Stimulated activated CD4-positive, alpha-beta T cell treated with anti-CD3 and anti-CD28 coated beads, TNF-alpha, amount 100 ng/mL, for 48 hours (primary cell): ENCODE data around the gene GDF11.

Source experiments
- DNase-seq, 3 donors: peaks; one replicate each; pipeline ENCODE4 v3.0.0-alpha.2; 2020; ENCODE audit warnings: low read depth in 3 of 3

Gene GDF11

GRCh38 chr12:55742719-55743405, at the start of gene GDF11:
GDF11 (plus strand) TSS chr12:55743122; CDS start chr12:55743317, 195 bp downstream.
- DNase-seq = peak; percentile 52 to 72 (median 54)

DNA sequence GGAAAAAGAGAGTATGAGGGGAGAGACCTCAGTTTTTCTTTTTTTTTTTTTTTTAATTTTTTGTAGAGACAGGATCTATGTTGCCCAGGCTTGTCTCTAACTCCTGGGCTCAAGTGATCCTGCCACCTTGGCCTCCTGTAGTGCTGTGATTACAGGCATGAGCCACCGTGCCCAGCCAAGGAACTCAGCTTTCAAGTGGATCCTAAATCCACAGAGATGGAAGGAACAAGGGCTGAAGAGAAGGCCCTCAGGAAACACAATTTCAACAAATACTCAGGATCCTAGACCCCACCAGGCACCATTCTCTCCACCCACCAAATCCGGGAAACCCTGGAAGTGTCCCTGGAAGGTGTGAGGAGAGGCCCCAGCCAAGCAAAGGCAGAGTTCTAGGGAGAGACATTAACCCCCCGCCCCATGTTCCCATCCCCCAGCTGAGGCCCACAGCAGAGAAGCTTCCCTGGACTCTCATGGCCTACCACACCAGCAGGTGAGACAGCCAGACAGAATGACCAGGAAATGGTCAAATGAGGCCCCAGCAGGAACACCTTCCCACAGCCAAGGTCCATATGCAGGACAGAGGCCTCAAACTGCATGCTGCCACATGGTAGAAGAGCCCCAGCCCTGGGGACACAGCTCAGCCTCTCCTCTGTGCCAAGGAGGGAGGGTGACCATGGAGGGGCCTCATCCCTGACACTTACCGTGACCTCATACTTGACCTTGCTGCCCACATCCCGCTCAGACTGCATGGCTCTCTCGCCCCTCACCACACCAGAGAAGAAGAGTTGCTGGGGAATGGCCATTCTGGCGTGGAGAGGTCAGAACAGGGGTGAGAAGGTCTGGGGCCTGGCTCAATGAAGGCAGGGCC, 49.4 kb upstream of the GDF11 start:
- no peak for DNase-seq

GRCh38 chr12:55694188-55694515, 48.8 kb upstream of the GDF11 start:
- DNase-seq = no peak

DNA sequence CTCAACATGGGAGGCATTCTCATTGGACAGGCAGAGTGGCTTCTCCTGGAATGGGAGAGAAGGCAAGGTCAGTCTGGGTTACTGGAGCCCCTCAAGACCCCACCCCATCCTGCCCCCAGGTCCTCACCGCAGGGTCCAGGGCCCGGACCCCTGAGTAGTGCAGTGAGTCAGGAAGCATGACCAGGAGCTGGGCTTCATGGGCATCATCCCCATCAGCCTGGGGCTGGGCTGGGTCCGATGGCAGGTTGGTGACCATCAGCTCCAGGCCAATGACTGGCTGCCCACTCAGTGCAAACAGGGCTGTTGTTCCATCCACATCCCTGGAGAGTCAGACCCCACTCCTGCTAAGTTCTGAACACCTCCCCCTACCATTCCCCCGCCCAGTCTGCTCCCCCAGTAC, 48.3 kb upstream of the GDF11 start:
- DNase-seq = no peak

DNA sequence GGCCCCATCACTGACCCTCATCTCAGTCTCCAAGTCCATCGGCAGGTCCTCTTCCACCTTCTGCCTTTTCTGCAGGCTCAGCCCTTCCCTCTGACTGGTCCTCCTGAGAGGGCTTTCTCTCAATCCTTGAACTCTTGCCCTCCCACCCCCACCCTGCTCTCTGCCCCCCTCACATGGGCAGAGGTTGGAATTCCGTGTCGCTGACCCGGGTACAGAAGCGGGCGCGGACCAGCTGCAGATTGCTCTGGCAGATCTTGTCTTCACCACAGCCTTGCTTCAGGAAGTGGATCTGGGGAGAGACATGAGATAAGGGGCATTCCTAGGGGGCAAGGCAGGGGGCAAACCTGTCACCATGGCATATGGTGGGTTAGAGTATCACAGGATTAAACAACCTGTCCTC, 47.6 kb upstream of the GDF11 start:
- DNase-seq = no peak

GRCh38 chr12:55696141-55696540, 46.8 kb upstream of the GDF11 start:
- DNase-seq = no peak

- no peak for DNase-seq
Observed at GRCh38 chr12:55696796-55697462, 46.0 kb upstream of the GDF11 start.

DNA sequence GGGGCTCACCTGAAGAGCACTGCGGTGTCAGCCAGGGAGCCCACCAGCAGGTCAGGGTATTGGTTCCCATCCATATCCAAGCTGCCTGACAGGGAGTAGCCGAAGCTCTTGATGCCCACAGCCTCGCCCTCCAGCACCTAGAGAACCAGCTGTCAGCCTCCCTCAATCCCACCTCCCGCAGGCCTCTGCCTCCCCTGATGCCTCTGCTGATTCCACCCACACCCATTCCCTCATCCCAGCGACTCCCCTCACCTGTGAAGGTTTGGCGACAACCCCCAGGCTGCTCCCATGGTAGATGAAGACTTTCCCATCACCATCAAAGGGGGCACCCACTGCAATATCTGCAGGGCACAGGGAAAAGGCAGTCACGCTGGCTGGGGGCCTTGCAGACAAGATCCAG, 45.2 kb upstream of the GDF11 start:
- DNase-seq = no peak

GRCh38 chr12:55698241-55698955, 44.5 kb upstream of the GDF11 start:
- DNase-seq = no peak

GRCh38 chr12:55698965-55699364, 44.0 kb upstream of the GDF11 start:
- no peak for DNase-seq

DNA sequence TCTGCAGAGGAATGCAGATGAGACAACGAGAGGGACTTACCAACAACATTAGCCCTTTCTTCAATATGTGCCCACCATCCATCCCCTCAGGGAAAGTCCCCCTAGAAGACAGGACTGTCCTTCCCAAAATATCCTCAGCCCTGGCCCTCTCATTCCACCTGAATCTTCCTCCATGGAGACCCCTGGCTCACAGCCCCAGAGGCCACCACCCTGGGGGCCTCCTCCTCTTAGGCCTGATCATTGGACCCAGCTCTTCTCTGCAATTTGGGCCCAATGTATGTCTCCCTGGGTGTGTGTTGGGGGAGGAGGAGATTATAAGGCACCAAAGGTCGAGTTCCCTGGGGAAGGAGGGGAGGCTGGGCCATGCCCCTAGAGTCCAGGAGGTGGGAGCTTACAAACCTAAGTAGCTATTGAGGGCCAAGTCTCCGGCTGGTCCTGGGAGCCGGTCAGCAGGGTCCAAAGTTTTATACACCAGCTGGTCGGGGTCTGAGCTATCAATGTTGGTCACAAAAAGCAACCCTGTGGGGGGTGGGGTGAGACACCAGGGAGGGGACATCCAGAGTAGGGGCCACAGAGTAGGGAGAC, 43.4 kb upstream of the GDF11 start:
- DNase-seq = no peak

- DNase-seq = no peak
Observed at GRCh38 chr12:55700255-55701018, 42.5 kb upstream of the GDF11 start.

GRCh38 chr12:55702861-55703260, 40.1 kb upstream of the GDF11 start:
- no peak for DNase-seq

GRCh38 chr12:55703288-55703687, 39.6 kb upstream of the GDF11 start:
- DNase-seq = no peak

- no peak for DNase-seq
Observed at GRCh38 chr12:55703901-55704761, 38.8 kb upstream of the GDF11 start.

DNA sequence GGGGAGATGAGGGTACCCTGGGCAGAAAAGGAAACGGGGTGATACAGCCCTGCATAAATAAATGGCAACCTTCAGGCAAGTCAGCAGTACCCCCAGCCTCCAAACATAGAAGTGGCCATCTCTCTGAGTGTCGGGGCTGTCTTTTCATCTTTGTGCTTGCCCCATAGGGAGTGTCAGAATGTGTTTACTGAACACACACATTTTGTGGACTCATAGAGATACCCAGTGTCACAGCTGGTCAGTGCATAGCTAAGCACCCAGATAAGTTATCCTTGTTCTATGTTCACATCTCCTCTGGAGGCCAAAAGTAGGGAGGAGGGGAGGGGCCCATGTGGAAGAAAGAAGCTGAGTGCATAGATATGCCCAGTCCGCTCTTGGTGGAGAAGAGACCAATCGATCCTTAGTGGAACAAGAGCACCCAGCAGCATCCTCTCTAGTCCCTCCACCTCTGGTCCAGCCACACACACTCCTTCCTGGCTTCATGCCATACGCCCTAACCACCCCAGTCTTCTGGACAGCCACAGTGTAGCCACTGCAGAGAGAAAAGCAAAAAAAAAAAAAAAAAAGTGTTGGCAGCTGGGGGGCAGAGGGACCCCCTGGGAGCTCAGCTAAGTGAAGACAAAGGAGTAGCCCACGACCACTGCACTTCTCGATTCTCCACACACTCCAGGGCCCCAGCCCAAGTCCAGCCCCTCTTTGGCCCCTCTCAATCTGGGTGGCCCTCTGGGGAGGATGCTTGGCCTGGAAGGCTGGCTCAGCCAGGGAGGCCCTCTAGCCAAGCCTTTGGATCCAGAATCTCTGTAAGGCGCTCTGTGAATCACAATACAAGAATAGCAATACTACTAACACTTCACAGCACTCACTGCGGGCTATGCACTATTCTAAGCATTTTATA, 37.9 kb upstream of the GDF11 start:
- DNase-seq = no peak

- no peak for DNase-seq
Observed at GRCh38 chr12:55705782-55706402, 37.0 kb upstream of the GDF11 start.

GRCh38 chr12:55706568-55707218, 36.2 kb upstream of the GDF11 start:
- no peak for DNase-seq
